Nucleus accumbens (tissue), 56 donors: ENCODE data around the gene CSF3.
A peak's percentile ranks its signal among the peaks of the same experiment; 100 is the strongest.

ENCODE experiments used
- DNase-seq, 56 donors: peaks; one replicate each; lab custom pipeline; 2025; lab: John Stamatoyannopoulos, UW

Gene CSF3

DNA sequence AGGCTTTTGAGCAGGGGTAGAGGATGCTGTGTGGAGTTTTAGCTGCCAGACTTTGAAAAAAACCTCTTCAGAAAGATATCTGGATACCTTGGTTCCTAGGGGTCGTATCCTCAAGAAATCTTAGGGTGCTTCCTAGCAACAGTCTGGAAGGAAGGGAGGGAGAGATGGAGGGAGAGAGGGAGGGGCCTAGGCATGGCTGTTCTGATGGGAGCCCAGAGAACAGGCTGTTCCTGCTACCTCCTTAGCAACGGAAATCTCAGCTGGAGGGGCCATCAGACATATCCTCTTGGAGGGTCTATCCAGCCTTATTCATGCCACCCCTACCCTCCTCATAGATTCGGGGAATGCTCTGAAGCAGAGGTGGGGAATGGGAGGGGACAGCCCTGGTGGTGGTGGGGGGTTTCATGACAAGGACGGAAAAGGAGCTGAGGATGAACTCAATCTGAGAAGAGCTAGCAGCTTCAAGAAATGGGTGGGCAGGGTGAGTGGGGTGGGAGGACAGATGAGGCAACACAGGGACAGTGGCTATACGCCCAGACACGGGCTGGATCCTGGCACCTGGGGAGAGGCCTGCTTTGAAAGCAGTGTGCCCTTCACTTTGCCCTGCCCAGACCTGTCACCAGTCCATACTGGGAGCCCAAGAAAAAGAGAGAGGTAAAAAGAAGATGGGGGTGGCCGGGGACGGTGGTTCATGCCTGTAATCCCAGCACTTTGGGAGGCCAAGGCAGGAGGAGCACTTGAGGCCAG, 44.7 kb downstream of the CSF3 start:
- peak in 1 of 56 donors; percentile 22 for DNase-seq

DNA sequence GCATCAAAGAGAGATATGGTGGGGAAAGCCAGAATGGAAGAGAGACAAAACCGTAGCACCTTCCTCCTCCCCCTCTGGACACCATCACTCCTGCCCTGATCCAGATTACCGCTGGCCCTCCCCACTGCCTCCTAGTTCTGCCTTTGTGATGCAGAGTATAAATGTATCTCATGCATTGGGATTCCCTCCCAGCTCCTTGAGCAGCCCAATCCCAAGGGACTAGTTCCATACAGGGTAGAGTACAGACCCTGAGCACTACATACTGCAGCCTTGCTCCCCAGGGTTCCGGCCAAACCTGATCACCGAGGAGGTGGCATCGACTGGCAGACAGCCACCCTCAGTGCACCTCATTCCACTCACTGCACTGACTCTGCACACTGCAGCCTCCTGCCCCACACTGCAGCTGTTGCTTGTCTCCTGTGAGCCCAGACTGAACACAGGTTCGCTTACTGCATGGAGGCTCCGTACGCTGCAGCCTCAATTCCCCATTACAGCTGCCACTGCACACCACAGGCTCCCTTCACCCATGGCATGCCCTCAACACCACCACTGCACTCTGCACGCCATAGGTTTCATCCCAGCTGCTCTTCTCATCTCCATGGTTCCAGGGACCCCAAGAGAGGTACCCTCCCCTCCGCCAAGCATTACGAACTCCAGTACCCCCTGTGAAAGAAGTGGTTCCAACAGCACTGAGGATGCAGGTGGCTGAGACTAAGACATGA, 45.8 kb downstream of the CSF3 start:
- DNase-seq: peak in 1 of 56 donors; percentile 46

DNA sequence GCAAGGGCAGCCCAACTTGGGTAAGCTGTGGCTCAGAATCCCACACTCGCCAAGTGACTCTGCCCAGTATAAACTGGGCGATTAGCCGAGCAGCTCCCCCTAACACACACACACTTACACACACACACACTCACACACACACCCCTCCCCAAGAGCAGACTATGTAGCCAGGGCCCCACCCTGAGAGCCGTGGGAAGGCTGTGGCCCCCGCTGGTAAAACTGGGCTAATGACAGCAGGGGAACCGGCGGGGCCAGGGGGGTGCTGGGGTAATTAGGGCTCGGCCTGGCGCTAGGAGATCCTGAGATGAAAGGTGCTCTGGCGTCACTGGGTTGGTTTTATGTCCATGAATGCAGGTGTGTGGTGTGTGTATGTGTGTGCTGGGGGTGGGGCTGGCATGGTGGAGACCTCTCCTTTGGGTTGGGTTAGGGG, 46.4 kb downstream of the CSF3 start:
- DNase-seq: peak in 3 of 56 donors; percentile 23 to 41 (median 36)

DNA sequence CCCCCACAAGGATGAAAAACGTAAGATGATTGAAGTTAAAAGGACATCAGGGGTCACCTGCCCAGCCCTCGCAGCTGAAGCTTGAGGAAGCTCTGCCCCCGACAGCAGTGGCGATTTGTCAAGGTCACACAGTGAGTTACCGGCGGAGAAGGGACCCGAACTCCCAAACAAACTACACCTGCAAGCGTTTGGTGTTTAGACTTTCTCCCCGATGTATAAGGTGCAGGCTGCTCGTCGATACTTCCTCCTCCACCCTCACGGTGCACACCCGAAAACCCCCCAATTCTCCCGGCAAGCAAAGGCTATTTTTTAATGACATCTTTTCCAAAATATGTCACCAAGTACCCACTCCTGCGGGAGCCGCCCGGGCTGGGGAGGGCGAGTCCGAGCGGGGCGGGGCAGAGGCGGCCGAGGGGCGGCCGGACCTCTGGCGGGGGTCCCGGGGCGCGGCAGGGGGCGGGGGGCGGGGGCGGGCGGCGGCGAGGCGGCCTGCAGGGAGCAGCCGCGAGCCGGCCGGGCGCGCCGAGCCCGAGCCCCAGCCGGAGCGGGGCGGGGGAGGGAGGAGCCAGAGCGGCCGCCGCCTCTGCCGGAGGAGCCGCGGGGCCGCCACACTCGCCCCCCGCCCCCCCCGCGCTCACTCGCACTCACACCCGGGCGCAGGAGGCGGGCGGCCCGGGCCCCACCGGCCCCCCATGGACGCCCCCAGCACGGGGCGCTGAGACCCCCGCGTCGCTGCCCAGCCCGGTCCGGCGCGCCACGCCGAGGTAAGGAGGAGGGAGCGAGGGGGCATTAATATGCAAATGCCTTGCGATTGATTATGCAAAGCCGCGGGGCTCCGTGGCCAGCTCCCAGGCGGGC, 47.3 kb downstream of the CSF3 start, which contains the start of gene THRA:
THRA (plus strand) TSS at position 637 of the 858 bp plus-strand sequence. CDS start 11,524 bp downstream, outside the sequence.
- peak in 47 of 56 donors; percentile 26 to 85 (median 59) for DNase-seq

DNA sequence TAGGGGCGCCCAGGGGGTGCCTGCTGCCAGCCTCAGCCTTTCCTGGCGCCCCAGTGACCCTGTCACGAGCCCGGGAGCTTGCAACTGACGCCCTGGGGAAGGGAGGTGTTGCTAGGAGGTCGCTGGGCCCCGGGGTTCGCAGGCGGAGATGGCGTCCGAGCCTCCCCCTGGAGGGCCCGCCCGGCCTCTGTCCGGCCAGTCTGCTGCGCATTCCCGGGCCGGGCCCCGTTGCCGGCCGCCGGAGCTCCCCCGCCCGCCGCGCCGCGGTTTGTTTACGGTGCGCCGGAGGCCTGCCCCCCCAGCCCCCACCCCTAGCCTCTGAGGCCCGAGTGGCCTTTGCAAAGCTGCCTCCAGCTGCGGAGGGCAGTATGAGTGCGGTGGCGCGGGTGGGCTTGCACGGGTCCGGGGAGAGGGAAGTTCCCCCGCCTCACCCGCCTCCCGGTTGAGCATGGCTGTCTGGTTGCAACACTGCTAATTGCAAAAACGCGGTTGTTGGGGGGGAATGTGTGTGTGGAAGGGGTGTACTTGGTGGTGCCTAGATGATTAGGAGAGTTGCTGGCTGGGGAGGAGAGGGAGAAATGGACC, 48.0 kb downstream of the CSF3 start:
- peak in 17 of 56 donors; percentile 34 to 72 (median 55) for DNase-seq

DNA sequence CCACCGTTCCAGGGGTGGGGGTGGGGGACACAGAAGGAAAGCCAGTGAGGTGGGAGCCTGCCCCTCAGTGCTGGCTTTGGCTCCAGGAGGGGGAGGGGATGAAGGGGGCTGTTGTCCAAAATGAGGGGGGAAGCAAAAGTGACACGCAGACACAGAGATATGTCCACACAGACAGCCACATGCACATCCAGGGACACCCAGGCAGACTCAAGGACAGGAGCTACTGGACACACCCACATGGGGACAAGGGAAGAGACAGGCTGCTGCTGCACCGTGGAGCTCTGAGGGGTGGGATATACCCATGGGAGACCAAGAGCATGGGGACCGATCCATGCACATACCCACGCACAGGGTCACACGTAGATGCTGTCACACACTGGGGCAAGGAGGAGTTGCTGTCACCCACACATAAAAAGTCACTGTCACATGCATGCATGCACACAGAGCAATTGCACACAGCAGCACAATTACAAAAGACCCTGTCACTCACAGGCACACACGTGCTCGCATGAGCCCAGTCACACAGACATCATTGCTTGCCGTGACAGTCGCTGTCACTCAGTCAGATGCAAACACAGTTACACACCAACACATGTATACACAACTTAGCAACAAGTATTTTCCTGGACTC, 48.8 kb downstream of the CSF3 start:
- peak in 47 of 56 donors; percentile 21 to 83 (median 60) for DNase-seq

DNA sequence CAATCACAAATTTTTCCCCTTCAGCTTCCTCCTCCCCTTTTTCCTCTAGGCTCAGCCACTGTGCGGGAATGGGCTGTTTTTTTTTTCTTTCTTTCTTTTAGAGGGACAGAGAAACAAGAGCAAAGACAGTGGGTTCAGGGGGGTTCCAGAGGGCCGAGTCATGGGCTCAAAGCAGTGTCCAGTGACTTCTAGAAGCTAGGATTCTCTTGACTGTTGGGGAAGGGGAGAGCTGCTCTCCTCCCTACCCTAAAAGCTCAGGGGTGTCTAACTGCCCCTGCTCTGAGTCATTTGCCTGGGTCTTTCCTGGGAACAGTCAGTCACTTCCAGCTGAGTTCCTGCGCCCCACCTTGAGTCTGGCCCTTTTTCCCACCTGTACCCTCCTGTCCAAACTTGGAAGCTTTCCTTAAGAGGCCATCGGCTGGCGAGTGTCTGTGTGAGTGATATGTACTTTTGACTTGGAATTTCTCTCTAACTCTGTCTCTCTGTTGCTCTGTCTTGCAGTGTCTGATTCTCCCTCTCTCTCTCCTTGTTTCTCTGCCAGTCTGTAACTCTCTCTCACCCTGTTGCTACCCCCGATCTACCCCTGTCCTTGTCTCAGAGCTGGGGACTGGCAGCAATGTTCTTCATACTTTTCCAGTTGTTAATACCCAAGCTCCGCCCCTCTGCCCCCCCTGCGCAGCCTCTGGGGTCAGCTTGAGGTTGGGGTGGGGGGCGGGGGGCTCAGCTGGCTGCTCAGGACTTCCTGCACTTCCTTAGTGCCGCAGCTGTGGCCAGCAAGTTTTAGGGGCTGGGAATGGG, 49.9 kb downstream of the CSF3 start:
- DNase-seq: peak in 23 of 56 donors; percentile 26 to 64 (median 49)

DNA sequence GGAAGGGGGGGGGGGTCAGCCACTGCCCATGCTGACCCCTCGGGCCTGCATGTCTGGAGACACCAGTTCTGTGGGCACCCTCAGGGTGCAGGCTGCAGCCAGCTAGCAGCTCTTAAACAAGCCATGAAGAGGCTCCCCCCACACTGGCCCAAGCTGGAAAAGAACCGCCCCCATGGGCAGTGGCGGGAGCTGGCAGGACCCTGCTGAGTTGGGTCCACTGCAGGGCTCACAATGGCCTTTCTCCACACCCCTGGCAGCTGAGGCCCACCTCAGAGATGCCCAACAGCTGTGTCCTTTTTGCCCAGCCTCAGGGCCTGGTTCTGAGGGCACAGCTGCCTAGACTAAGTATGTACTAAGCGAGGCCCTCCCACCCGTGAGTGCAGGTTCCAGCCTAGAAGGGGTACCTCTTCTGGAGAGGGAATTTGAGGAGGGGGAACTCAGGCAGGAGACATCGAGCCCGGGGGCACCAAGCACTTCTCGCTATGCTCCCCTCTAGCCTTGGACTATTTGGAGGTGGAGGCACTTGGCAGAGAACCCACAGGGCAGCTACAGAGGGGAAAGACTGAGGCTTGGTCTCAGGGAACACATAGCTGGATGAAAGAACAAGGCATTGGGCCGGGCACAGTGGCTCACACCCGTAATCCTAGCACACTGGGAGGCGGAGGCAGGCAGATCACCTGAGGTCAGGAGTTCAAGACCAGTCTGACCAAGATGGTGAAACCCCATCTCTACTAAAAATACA, 50.7 kb downstream of the CSF3 start:
- DNase-seq: peak in 23 of 56 donors; percentile 10 to 64 (median 49)
